C4-2B (cell line): ENCODE results near the gene CDK18.

Source experiments
- CTCF ChIP-seq: fragments of 450-650 bp; conservative IDR thresholded peaks from 2 replicates; pipeline ENCODE4 v1.5.1; 2017; ENCODE audit warnings: mild to moderate bottlenecking
- ZFX ChIP-seq: fragments of 450-650 bp; IDR thresholded peaks from 2 replicates; pipeline ENCODE4 v1.6.1; 2017

GRCh38 chr1:205514211-205515142 lies 10.0 kb downstream of the CDK18 start:
- TF ChIP-seq CTCF (no peak), ZFX (no peak)
